Measurements from ENCODE around the gene AGXT2. TPM values are rescaled to one million over a fixed set of nuclear protein-coding genes. Genes with fewer than 3 reads are reported as not detected.

The AGXT2 gene, protein sequence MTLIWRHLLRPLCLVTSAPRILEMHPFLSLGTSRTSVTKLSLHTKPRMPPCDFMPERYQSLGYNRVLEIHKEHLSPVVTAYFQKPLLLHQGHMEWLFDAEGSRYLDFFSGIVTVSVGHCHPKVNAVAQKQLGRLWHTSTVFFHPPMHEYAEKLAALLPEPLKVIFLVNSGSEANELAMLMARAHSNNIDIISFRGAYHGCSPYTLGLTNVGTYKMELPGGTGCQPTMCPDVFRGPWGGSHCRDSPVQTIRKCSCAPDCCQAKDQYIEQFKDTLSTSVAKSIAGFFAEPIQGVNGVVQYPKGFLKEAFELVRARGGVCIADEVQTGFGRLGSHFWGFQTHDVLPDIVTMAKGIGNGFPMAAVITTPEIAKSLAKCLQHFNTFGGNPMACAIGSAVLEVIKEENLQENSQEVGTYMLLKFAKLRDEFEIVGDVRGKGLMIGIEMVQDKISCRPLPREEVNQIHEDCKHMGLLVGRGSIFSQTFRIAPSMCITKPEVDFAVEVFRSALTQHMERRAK
- total RNA-seq = not detected
- polyA plus RNA-seq = not detected

DNA sequence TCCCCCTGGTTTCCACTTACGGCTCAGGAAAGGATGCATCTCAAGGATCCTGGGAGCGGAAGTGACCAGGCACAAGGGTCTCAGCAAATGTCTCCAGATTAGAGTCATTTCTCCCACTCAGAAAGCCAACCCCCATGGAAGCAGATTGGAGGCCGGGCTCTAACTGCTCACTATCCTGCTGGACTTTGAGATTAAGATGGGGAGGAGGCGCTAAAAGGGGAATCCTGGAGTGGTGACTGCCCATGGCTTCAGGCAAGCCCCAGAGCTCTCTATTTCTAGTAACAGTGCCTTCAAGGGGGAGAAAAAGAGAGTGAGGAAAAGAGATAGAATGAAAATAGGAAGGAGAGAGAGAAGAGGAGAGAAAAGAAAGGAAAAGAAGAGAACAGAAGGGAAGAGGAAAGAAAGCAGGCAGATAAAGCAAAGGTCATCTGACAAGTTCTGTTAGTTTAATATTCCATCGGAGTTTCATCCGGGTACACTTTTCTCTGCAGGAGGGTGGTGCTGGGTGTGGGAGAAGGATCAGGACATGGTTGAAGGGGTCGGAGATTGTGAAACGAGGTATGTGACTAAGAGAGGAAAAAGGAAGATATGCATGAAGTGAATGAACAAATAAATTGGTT lies at the start of gene AGXT2:
Gene AGXT2 (minus strand): TSS at position 165 of the 620 bp plus-strand sequence. CDS start 57 bp downstream, at position 108.
- H3K27me3 ChIP-seq (ENCODE audit: insufficient read depth, low read length, poor library complexity, severe bottlenecking) = peaks cover 5% of the 10 kb centered on the region
- DNase-seq = no peak
- H3K36me3 Mint-ChIP-seq = no peaks in the 10 kb centered on the region
- H3K27me3 Mint-ChIP-seq = peaks cover 8 to 33% of the 10 kb centered on the region in 2 donors
- no peaks in the 10 kb centered on the region for H3K4me1 ChIP-seq (ENCODE audit: insufficient read depth, low read length)
- H3K27ac ChIP-seq (ENCODE audit: low read depth, low read length) = no peak within 1 kb of the TSS
- no peaks in the 10 kb centered on the region for H3K36me3 ChIP-seq (ENCODE audit: insufficient read depth, low read length)
- no peaks in the 10 kb centered on the region for H3K9me3 ChIP-seq (ENCODE audit: low read length)
- no peak within 1 kb of the TSS for H3K27ac Mint-ChIP-seq
- no peaks in the 10 kb centered on the region for H3K4me1 Mint-ChIP-seq
- no peak within 1 kb of the TSS for H3K4me3 ChIP-seq (ENCODE audit: low read length)
- peaks cover 0 to 1% (median 0%) of the 10 kb centered on the region in 5 donors for H3K9me3 Mint-ChIP-seq
- H3K4me3 Mint-ChIP-seq = no peak within 1 kb of the TSS
- ChIA-PET CTCF (no interaction called here), POLR2A (interaction anchor here (0.5 kb wide), 1 partner anchor 205 kb away, joined by 3 read pairs; no protein-coding TSS in a partner anchor)

DNA sequence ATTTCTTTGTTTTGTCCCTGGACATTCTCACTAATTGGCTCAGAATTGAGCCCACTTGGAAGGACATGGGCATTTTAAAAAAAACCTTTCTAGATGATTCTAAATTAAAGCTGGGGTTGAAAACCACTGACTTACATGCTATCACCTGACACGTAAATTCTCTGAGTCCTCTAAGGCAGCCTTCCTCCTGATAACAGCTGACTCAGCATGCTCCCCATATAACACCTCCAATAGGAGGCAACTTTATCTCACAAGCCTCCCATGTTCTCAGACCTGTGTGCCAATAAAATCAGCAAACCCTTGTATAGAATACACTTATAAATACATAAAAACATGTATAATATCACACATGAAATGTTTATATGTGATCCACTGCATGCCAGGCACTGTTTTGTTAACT lies 49.2 kb upstream of the AGXT2 start:
- no peak for DNase-seq
- ChIA-PET POLR2A (no interaction called here), CTCF (no interaction called here)
- Histone ChIP-seq H3K9me3 (ENCODE audit: low read length) (no peaks in the 10 kb centered on the region), H3K4me1 (ENCODE audit: insufficient read depth, low read length) (no peaks in the 10 kb centered on the region), H3K36me3 (ENCODE audit: insufficient read depth, low read length) (no peaks in the 10 kb centered on the region), H3K27me3 (ENCODE audit: insufficient read depth, low read length, poor library complexity, severe bottlenecking) (no peaks in the 10 kb centered on the region), H3K27ac (ENCODE audit: low read depth, low read length) (no peak overlapping the region), H3K4me3 (ENCODE audit: low read length) (no peak overlapping the region)
- no peak overlapping the region for H3K27ac Mint-ChIP-seq
- H3K9me3 Mint-ChIP-seq = no peaks in the 10 kb centered on the region
- H3K4me1 Mint-ChIP-seq = no peaks in the 10 kb centered on the region
- no peak overlapping the region for H3K4me3 Mint-ChIP-seq
- no peaks in the 10 kb centered on the region for H3K36me3 Mint-ChIP-seq
- peaks cover 6 to 18% of the 10 kb centered on the region in 2 donors for H3K27me3 Mint-ChIP-seq

DNA sequence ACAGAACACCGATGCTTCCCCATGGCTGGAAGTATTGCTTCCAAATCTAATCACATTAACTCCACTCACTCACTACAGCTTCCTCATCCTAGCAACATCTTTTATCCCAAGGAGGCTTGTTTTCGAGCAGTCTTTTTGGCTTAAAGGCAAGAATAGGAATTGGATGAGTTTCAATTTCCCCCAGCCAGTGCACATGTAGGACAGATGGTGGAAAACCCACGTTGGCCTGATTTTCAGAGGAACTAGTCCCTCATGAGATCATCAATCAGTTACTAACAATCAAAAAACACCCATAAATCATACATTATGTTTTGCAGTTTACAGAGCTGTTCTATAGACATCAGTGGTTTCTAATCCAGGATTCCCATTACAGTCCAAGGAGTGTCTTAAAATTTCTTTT lies 48.5 kb upstream of the AGXT2 start:
- Histone ChIP-seq H3K9me3 (ENCODE audit: low read length) (no peaks in the 10 kb centered on the region), H3K4me3 (ENCODE audit: low read length) (no peak overlapping the region), H3K27me3 (ENCODE audit: insufficient read depth, low read length, poor library complexity, severe bottlenecking) (no peaks in the 10 kb centered on the region), H3K27ac (ENCODE audit: low read depth, low read length) (no peak overlapping the region), H3K4me1 (ENCODE audit: insufficient read depth, low read length) (no peaks in the 10 kb centered on the region), H3K36me3 (ENCODE audit: insufficient read depth, low read length) (no peaks in the 10 kb centered on the region)
- no peaks in the 10 kb centered on the region for H3K36me3 Mint-ChIP-seq
- H3K27me3 Mint-ChIP-seq = peaks cover 6 to 17% of the 10 kb centered on the region in 2 donors
- DNase-seq = no peak
- no peaks in the 10 kb centered on the region for H3K9me3 Mint-ChIP-seq
- ChIA-PET CTCF (no interaction called here), POLR2A (no interaction called here)
- H3K4me1 Mint-ChIP-seq = no peaks in the 10 kb centered on the region
- no peak overlapping the region for H3K27ac Mint-ChIP-seq
- no peak overlapping the region for H3K4me3 Mint-ChIP-seq

DNA sequence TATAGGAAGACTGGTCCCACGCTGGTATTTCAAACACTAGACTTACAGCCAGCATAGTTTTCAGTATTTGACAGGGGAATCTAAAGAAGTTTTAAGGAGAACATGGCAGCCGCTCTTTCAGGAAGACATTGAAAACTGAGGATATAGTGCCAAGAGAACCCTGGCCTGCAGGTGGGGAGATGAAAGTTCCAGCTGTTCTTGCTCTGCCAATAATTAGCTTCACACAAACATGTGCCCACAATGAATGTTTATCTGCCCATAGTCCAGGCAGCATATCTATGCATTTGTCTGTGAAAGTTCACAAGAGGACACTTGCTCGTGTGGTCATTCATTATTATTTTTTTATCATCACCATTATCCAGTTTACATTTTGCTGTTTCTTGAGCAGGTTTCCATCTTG lies 47.6 kb upstream of the AGXT2 start:
- Mint-ChIP-seq H3K9me3 (no peaks in the 10 kb centered on the region), H3K27ac (no peak overlapping the region), H3K4me3 (no peak overlapping the region), H3K36me3 (no peaks in the 10 kb centered on the region), H3K4me1 (no peaks in the 10 kb centered on the region), H3K27me3 (peaks cover 6 to 17% of the 10 kb centered on the region in 2 donors)
- Histone ChIP-seq H3K4me1 (ENCODE audit: insufficient read depth, low read length) (no peaks in the 10 kb centered on the region), H3K27ac (ENCODE audit: low read depth, low read length) (no peak overlapping the region), H3K27me3 (ENCODE audit: insufficient read depth, low read length, poor library complexity, severe bottlenecking) (no peaks in the 10 kb centered on the region), H3K4me3 (ENCODE audit: low read length) (no peak overlapping the region), H3K36me3 (ENCODE audit: insufficient read depth, low read length) (no peaks in the 10 kb centered on the region), H3K9me3 (ENCODE audit: low read length) (no peaks in the 10 kb centered on the region)
- no peak for DNase-seq
- CTCF ChIA-PET = no interaction called here
- POLR2A ChIA-PET = no interaction called here

DNA sequence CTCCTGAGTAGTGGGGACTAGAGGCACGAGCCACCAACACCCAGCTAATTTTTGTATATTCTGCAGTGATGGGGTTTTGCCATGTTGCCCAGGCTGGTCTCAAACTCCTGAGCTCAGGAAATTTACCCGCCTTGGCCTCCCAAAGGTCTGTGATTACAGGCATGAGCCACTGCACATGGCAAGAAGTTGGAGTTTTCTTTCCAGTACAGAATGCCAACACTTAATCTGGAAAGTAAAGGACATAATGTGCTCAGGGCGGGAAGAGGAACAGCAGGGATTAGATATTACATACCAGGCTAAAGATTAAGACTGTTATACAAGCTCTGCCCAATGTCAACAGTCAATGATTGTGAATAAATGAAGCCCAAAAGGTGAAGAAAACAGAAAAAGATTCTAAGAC lies 47.2 kb upstream of the AGXT2 start:
- Mint-ChIP-seq H3K27me3 (peaks cover 6 to 17% of the 10 kb centered on the region in 2 donors), H3K4me1 (no peaks in the 10 kb centered on the region), H3K36me3 (no peaks in the 10 kb centered on the region), H3K9me3 (no peaks in the 10 kb centered on the region), H3K4me3 (no peak overlapping the region), H3K27ac (no peak overlapping the region)
- H3K36me3 ChIP-seq (ENCODE audit: insufficient read depth, low read length) = no peaks in the 10 kb centered on the region
- no peaks in the 10 kb centered on the region for H3K27me3 ChIP-seq (ENCODE audit: insufficient read depth, low read length, poor library complexity, severe bottlenecking)
- POLR2A ChIA-PET = no interaction called here
- CTCF ChIA-PET = no interaction called here
- H3K4me3 ChIP-seq (ENCODE audit: low read length) = no peak overlapping the region
- H3K27ac ChIP-seq (ENCODE audit: low read depth, low read length) = no peak overlapping the region
- no peaks in the 10 kb centered on the region for H3K4me1 ChIP-seq (ENCODE audit: insufficient read depth, low read length)
- no peak for DNase-seq
- no peaks in the 10 kb centered on the region for H3K9me3 ChIP-seq (ENCODE audit: low read length)

DNA sequence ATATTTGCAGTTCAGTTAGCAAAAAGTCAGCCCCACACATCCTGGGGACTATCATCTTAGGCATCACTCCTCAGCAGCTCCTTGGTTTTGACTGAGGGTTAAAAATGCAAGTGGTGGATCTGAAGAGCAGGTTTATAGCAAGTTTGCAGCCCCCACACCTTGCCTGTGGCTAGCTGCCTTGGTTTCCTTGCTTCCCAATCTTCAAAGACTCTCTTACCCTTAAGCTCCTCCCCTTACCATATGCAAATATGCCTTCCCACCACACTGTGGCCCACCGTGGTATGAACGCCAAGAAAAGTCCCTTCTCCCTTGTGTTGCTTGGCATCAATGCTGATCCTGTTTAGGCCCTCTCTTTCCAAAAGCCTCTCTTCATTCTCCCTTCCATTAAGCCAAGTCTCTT lies 45.0 kb upstream of the AGXT2 start:
- H3K4me1 ChIP-seq (ENCODE audit: insufficient read depth, low read length) = no peaks in the 10 kb centered on the region
- H3K27ac ChIP-seq (ENCODE audit: low read depth, low read length) = no peak overlapping the region
- ChIA-PET POLR2A (no interaction called here), CTCF (interaction anchor here (3.0 to 4.2 kb wide), 2 partner anchors 833 to 838 kb away, joined by 9 to 41 read pairs; no protein-coding TSS in a partner anchor)
- H3K27me3 ChIP-seq (ENCODE audit: insufficient read depth, low read length, poor library complexity, severe bottlenecking) = no peaks in the 10 kb centered on the region
- Mint-ChIP-seq H3K9me3 (no peaks in the 10 kb centered on the region), H3K4me1 (no peaks in the 10 kb centered on the region), H3K27ac (peak overlapping the region in 1 of 8 donors; percentile 24), H3K36me3 (no peaks in the 10 kb centered on the region), H3K4me3 (no peak overlapping the region), H3K27me3 (peaks cover 8 to 15% of the 10 kb centered on the region in 2 donors)
- H3K36me3 ChIP-seq (ENCODE audit: insufficient read depth, low read length) = no peaks in the 10 kb centered on the region
- DNase-seq = no peak
- no peaks in the 10 kb centered on the region for H3K9me3 ChIP-seq (ENCODE audit: low read length)
- H3K4me3 ChIP-seq (ENCODE audit: low read length) = no peak overlapping the region

DNA sequence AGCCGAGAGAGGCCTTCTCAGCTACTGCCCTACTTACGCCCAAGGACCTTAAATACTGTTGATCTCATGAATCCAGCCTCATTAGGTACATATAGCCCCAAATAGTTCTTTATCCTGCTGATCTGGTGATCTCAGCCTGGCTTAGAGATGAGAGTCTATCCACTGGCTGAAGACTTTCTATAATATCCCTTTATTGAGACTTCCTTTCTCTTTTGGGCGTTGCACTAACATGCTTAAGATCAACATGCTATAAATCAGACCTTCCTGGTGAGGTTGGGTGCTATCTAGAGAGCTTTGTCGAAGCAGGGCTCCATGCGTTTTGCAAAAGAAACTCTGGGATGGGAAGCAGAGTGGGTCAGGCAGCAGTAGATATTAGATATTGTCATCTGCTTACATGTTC lies 44.0 kb upstream of the AGXT2 start:
- no peak for DNase-seq
- Histone ChIP-seq H3K36me3 (ENCODE audit: insufficient read depth, low read length) (no peaks in the 10 kb centered on the region), H3K27ac (ENCODE audit: low read depth, low read length) (no peak overlapping the region), H3K27me3 (ENCODE audit: insufficient read depth, low read length, poor library complexity, severe bottlenecking) (no peaks in the 10 kb centered on the region), H3K4me1 (ENCODE audit: insufficient read depth, low read length) (no peaks in the 10 kb centered on the region), H3K4me3 (ENCODE audit: low read length) (no peak overlapping the region), H3K9me3 (ENCODE audit: low read length) (no peaks in the 10 kb centered on the region)
- H3K4me3 Mint-ChIP-seq = no peak overlapping the region
- H3K36me3 Mint-ChIP-seq = no peaks in the 10 kb centered on the region
- POLR2A ChIA-PET = no interaction called here
- H3K27me3 Mint-ChIP-seq = peaks cover 8 to 18% of the 10 kb centered on the region in 2 donors
- no peaks in the 10 kb centered on the region for H3K4me1 Mint-ChIP-seq
- CTCF ChIA-PET = interaction anchor here (0.6 to 4.2 kb wide), 4 partner anchors 560 to 858 kb away, joined by 3 to 41 read pairs (median 8); no protein-coding TSS in a partner anchor
- peak overlapping the region in 1 of 8 donors; percentile 11 for H3K27ac Mint-ChIP-seq
- no peaks in the 10 kb centered on the region for H3K9me3 Mint-ChIP-seq
